HG03175 (cell line): ENCODE results near the gene VRK3.
"Not testable (repeated sequence)": the region's sequence is repeated elsewhere in the genome, so short reads cannot be mapped to it uniquely, and the experiment has no call there.

Source experiments
- ATAC-seq: cut with Tn5 transposase; IDR thresholded peaks from one replicate; pipeline ENCODE4 v1.9.1; 2021; ENCODE audit warnings: mild to moderate bottlenecking, moderate library complexity; ENCODE audit not compliant: unreplicated experiment

VRK3 gene

DNA sequence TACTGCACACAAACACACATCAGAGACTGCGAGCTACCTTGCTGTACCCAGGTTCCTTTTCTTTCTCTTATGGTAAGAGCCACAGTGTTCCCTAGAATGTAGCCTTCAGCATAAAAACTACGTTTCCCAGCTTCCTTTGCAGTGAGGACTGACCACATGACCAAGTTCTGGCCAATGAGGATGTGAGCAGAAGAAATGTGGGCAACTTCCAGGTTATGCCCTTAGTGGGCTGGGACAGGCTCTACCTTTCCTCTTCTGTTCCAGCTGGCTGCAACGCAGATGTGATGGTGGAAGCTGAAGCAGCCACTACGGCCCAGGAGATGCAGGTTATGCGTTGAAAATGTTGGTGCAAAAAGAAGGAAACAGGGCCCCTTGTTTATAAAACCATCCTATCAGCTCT, 27.5 kb downstream of the VRK3 start:
- ATAC-seq, result no peak

DNA sequence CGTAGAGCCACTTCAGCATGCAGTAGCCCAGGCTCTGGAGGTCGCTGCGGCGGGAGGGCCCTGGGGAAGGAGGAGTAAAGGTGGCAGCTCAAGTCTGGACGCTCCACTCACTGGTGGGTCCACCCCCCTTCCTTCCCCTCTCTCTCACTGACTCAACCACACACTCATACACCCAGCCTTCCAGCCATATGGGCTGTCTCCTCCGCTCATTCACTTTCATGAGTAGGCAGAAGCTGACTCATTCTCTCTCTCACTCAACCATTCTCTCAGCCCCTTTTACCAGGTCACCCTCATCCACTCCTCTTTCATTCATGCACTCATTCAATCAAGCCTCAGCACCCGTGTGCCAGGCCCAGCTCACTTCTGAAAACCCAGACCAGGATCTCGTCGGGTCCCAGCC, 36.7 kb downstream of the VRK3 start:
- ATAC-seq, result no peak

DNA sequence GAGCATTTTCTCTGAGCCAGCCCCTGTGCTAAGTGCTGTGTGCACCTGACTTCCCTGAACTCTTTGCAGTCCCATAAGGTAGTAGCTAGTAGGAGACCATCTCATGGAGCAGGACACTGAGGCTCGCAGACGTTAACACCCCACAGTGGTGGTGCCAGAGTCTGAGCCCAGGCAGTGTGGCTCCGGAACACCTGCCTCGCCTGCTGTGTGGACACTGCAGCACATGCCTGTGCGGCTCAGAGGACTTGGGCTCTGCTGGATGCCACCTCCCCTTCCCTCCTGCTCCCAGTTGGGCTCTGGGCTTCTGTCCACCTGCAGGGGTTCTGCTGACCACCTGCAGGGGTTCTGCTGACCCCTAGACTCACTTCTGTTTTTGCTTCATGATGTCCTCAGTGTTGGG, 37.2 kb downstream of the VRK3 start:
- no peak for ATAC-seq

DNA sequence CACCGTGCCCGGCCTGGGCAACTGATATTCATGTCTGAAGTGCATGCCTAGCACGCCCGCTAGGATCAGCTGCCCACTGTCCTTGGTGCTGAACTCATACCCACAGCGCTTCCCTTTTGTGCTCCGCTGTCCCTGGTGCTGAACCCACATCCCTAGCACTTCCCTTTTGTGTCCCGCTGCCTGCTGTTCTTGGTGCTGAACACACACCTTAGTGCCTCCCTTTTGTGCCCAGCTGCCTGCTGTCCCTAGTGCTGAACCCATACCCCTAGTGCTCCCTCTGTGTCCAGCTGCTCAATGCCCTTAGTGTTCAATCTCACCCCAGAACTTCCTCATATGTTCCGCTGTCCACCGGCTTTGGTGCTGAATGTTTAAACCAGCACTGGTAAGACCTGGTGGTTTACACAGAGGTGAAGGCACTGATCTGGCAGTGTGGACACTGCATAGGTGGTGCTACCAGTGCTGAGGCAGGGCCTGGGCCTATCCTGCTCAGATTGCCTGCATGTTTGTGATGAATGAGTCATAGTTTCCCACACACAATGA, 37.9 kb downstream of the VRK3 start:
- no peak for ATAC-seq

DNA sequence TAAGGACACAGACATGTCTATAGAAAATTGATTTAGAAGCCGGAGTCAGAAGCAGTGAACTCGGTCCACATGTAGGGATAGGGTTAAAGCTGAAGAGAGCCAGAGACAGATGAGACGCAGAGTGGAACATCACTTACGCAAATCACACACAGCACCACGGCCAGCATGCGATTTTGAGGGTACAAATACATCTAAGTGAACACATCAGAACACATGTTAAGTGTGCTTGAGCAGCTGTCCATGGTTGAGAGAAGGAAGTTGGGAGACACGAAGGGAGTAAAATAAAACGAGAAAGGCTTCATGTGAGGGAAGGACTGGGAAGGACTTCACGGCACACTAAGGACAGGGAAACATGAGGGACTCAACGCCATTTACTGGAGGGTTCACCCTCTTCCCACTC, 38.8 kb downstream of the VRK3 start:
- ATAC-seq, result no peak

DNA sequence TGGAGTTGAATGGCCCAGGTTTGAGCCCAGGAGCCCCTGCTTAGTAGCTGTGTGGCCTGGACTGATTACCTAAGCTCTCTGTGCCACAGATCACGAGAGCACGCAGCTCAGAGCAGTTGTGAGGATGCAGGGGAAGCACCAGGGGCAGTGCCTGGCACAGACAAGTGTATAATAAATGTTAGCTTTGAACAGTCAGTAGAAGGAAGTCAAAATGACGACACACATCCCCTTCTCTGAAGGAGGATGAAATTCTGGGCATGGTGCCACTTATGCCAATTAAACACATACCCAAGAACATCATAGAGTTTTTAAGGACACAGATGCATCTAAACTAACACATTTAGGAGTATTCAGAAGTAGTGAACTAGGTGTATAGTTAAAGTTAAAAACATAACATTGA, 39.3 kb downstream of the VRK3 start:
- no peak for ATAC-seq

DNA sequence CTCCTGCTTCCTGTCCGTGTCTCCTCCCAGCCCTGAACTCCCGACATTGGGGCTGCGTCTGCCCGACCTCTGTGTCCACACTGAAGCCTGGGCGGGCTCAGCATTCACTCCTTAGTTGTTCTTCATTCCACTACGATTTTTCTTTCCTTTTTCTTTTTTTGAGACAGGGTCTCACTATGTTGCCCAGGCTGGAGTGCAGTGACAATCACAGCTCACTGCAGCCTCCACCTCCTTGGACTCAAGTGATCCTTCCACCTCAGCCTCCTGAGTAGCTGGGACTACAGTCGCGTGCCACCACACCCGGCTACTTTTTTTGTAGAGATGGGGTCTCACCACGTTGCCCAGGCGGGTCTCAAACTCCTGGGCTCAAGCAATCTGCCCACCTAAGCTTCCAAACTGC, 40.7 kb downstream of the VRK3 start:
- ATAC-seq, result no peak

DNA sequence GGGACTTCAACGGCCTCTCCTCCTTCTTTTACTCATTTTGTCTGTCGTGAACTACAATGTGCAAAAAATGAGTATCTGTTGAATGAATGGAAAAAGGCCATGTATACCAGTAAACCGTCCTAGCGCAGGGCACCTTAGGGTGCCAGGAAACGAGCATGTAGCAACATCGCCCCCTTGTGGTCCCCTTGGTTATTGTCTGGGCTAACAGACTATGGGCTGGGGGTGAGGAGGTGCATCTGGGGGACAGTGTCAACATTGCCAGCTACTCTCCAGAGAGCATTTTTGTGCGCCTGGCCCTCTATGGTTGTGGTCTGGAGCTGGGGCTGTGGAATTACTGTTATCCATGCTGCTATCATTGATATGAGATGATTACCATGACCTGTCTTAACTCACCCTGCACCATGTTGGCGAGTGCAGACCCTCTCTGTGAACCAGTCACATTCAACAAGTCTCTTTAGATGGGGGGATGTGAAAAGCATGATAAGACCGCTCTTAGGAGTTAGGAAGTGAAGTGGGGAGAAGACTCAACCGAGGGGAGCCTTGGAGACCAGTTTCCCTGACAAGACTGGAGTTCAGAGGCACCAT, 41.4 kb downstream of the VRK3 start:
- ATAC-seq, result no peak

DNA sequence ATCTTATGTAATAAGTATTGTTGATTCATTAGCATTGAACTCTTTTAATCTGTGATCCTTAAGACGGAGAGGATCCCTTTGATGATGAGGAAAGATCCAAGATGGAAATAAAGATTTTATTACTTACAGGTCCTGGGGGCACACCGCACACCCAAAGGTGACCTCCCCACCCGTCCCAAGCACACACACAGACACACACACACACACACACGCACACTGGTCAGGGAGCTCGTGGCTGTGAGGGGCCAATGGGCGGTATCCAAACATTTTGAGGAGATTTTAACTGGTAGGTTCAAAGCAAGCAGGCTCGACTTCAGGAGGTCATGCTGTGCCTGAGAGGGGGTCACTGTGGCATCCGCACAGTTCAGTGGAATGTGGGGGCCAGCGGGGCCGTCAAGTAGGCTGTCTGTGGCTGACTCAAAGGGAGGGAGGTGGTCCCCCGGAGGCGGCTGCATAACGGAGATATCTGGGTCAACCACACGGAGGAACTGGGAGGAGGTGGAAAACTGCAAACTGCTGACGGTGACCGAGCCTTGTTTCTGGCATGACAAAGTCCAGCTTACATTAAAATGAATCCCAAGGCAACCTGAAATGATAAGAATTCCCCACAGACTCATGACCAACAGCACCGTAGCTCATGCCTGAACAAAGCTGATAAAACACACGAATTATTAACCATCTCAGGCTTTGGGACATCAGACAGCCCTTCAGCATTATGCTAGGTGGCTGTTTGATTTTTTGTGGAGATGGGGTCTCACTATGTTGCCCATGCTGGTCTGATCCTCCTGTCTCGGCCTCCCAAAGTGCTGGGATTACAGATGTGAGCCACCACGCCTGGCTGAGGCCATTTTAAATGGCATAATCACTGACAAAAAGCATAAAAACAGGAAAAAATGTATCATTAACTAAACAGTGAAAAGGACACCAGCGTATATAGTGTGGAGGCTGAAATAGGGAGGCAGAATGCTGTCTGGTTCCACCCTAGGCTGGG, 43.3 kb downstream of the VRK3 start:
- no peak for ATAC-seq

DNA sequence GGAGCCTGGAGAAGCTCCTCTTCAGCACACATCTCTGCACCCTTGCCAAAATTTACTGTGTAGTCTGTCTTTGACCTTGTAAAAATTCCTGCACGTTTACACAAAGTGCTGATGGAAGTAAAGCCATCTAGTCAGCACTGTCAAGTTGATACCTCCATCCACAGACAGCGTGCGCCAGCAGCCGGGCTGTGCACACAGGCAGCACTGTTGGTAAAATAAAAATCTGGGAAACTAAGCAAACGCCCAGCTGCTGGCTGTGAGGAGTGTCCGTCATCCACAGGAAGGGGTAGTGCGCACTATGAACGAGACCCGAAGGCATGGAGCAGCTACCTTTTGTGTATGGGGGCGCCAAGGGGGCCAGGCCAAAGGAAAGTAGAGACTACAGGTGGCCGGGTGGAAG, 46.8 kb downstream of the VRK3 start:
- ATAC-seq, result no peak

DNA sequence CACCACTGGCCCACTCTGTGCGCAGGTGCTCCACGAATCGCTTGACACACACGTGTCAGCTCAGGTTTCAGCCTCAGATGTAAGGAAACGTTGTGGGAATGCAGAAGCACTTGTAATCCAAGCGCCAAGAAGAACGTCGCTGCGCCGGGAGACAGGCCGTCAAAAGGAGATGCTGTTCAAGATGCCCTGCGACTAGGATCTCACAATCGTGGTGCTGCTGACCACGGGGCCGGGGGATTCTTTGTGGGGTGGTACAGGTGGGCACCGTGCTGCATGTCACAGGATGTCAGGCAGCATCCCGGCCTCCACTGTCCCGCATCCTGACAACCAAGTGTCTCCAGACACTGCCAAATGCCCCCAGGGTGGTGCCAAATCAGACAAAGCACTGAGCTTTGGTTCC, 47.3 kb downstream of the VRK3 start:
- ATAC-seq, result no peak

DNA sequence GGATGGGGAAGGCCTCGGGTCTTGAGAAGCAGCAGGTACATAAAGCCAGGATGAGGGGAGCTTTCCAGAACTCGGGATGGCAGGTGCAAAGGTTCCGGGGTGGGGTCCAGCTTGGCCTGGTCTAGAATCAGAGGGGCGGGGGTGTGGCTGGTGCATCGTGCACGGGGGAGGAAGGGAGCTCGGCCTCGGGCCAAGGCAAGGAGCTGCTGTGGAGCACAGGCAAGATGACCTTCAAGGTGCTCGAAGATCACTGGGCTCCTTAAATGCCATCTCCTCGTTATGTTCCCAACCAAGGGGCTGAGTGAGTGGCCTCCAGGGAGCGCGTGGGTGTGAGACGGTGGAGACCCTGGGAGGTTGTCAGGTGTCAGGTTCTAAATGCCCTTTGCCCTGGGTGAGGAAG, 48.1 kb downstream of the VRK3 start:
- ATAC-seq, result no peak

DNA sequence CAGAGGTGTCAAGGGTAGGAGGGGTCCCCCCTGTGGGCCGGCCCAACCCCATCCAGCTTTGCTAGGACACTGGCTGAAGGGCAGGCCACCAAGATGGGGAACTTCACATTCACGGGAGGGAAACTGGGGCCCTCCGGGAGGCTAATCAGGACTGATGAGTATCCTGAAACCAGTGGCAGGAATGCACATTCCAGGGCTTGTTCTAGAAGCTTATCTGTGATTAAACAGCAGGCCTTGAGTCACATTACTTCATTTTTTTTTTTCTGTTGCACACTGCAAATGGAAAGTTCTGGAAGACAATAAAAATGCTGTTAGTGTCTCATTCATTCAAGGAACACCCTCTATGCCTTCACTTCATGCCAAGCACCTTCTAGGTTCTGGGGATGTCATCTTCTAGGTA, 48.7 kb downstream of the VRK3 start:
- no peak for ATAC-seq

DNA sequence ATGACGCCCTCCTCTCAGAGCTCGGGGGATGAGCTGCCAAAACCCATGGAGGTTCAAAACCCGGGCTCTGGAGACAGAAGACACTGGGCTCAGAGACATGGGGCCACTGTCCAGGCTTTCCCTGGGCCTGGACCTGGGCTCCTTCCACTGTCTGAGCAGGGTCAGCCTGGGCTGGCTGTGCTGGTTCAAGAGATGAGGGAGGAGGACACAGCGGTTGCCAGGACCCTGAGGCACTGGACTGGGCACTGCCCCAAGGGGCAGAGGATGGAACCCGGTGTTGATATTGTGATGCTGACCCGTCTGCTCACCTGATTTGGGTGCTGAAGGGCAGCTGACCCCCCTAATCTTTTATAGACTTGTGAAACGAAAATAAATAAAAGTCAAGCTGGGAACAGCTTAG, 50.1 kb downstream of the VRK3 start:
- no peak for ATAC-seq

DNA sequence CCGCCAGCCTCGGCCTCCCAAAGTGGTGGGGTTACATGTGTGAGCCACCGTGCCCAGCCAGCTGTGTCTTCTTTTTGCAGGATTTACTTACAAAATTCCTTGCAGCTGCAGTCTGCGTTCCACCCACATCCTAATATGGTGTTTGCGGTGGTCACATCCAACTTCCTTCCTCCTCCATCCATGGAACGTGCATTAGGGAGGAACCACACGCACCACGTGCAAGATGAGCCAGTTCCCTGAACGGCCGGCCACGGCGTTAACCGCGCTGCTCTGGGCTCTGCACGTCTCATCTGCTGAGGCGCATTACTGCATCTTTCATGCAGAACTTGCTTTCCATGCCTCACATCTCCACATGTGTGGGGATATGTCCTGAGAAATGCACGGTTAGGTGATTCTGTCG, 51.2 kb downstream of the VRK3 start:
- no peak for ATAC-seq

DNA sequence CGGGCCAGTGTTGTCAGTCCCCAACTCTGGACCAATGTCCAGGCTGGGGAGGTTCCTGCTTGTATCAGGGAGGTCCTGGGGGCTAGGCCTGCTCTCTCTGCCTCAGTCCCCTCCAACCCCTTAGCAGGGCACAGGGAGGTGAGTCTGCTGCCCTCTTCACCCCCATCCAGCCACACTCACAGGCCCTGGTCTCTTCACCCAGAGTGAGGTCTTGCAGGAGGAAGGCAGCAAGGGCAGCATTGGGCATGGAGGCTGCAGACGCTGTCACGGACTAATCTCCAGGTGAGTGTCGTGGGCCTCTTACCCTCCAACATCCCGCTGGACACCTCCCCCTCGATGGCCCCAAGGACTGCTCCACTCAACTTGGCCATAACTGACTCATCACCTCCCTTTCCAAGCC, 52.3 kb downstream of the VRK3 start:
- no peak for ATAC-seq

DNA sequence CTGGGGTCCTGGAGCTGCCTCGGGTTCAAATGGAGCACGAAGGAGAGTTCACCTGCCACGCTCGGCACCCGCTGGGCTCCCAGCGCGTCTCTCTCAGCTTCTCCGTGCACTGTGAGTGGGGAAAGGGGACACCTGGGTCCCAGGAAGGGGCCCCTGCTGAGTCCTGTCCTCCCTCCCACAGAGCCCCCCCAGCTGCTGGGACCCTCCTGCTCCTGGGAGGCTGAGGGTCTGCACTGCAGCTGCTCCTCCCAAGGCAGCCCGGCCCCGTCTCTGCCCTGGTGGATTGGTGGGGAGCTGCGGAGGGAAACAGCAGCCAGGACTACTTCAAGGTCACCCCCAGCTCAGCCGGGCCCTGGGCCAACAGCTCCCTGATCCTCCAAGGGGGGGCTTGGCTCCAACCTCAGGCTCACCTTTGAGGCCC, 53.2 kb downstream of the VRK3 start:
- ATAC-seq, result no peak

DNA sequence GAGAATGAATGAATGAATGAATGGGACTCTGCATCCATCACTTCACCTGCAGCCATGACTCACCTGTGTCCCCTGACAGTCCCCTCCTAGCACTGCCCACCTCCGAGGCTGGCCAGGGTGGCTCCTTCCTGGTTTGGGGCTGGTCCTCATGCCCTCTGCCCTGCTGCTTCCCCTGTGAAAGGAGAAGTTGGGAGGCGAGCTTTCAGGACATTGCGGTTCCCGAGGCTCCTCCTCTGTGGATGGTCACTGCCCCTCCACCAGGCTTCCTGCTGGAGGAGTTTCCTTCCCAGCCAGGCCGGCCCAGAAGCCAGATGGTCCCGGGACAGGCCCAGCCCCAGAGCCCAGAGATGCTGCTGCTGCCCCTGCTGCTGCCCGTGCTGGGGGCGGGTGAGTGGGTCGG, 55.8 kb downstream of the VRK3 start:
- not testable (repeated sequence) for ATAC-seq

DNA sequence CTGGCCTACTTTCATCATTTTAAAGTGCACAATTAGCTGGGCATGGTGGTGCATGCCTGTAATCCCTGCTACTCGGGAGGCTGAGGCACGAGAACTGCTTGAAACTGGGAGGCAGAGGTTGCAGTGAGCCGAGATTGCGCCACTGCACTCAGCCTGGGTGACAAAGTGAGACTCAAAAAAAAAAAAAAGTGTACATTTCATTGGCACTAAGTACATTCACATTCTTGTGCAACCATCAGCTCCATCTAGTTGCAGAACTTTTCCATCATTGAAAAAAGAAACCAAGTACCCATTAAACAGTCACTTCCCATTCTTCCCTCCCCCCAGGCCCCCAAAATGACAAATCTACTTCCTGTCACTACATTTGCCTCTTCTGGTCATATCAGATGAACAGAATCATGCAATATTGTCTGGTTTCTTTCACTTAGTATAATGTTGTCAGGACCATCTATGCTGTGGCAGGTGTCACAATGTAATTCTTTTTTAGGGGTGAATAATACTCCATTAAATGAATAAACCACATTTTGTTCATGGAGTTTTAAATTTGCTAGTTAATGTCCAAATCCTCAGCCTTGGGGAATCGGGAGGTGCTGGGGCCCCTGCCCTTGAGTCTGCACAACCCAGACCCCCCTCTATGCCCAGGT, 56.8 kb downstream of the VRK3 start:
- ATAC-seq, result no peak

DNA sequence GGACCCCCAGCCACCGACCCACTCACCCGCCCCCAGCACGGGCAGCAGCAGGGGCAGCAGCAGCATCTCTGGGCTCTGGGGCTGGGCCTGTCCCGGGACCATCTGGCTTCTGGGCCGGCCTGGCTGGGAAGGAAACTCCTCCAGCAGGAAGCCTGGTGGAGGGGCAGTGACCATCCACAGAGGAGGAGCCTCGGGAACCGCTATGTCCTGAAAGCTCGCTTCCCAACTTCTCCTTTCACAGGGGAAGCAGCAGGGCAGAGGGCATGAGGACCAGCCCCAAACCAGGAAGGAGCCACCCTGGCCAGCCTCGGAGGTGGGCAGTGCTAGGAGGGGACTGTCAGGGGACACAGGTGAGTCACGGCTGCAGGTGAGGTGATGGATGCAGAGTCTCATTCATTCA, 64.2 kb downstream of the VRK3 start, which contains the start of gene SIGLEC11:
SIGLEC11 (minus strand) TSS at position 193 of the 400 bp plus-strand sequence; CDS start at position 102, 91 bp downstream.
- ATAC-seq, result not testable (repeated sequence)

DNA sequence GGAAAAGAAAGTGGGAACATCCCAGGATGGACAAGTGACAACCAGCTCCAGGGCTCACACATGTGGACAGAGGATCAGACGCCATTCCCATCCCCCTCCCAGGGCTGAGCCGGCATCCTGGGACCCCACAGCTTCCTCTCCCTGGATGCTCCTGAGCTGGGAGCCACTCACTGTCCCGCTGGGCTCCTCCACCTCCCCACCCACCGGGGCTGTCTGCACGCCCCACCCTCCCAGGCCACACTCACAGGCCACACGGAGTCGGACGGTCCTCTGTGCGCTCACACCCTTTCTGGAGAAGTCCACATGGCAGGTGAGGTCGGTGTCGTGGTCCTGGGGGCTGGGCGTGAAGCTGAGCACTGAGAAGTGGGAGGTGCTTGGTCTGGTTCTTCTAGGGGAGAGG, 65.3 kb downstream of the VRK3 start:
- ATAC-seq, result not testable (repeated sequence)
